Tibial artery (tissue), 4 donors: ENCODE results near the gene MACROD2.

Experiments used
- DNase-seq, 2 donors: peaks; one replicate each; pipeline ENCODE4 v3.0.0-alpha.2; 2019
- H3K27ac ChIP-seq, 2 donors: fragments of 200-600 bp; sonication (generic) in 1 of 2; 1 replicate in 1 of 2; 2 replicates in 1 of 2; pipeline ENCODE4 v1.5.1; 2018 to 2019; ENCODE audit warnings: mild to moderate bottlenecking in 1 of 2
- H3K27me3 ChIP-seq, 2 donors: fragments of 200-600 bp; sonication (generic) in 1 of 2; one replicate each; pipeline versions ENCODE4 v1.5.1 to v1.6.0; 2016 to 2019
- H3K36me3 ChIP-seq, 3 donors: fragments of 200-600 bp; sonication (generic) in 2 of 3; one replicate each; pipeline ENCODE4 v1.5.1; 2016 to 2019; ENCODE audit warnings: mild to moderate bottlenecking in 2 of 3
- H3K4me1 ChIP-seq, 4 donors: fragments of 200-600 bp; sonication (generic) in 2 of 4; 1 replicate in 3 of 4; 2 replicates in 1 of 4; pipeline ENCODE4 v1.5.1; 2016 to 2019
- H3K4me3 ChIP-seq, 2 donors: fragments of 200-600 bp; sonication (generic) in 1 of 2; 1 replicate in 1 of 2; 2 replicates in 1 of 2; pipeline ENCODE4 v1.5.1; 2018 to 2019; ENCODE audit warnings: mild to moderate bottlenecking in 2 of 2
- H3K9me3 ChIP-seq, 3 donors: fragments of 200-600 bp; sonication (generic) in 1 of 3; one replicate each; pipeline ENCODE4 v1.5.1; 2016 to 2019
- intact Hi-C: fragments of 100-400 bp; cut with DNase I; formaldehyde crosslinking; loops from one replicate; pipeline ENCODE4 v1.15.0; 2023; ENCODE audit warnings: low total_unique reads
- TF ChIP-seq, protein P1 (sequence below), 2 experiments: fragments of 200-600 bp in 1 of 2; fragments of 450-650 bp in 1 of 2; IDR thresholded peaks; one replicate each; pipeline ENCODE4 v1.5.1; 2017 to 2019; ENCODE audit warnings: antibody characterized with exemption in 2 of 2, mild to moderate bottlenecking in 1 of 2, moderate library complexity in 1 of 2

Gene MACROD2

GRCh38 chr20:14441201-14441600 lies 445.9 kb downstream of the MACROD2 start:
- TF ChIP-seq, protein P1, sequence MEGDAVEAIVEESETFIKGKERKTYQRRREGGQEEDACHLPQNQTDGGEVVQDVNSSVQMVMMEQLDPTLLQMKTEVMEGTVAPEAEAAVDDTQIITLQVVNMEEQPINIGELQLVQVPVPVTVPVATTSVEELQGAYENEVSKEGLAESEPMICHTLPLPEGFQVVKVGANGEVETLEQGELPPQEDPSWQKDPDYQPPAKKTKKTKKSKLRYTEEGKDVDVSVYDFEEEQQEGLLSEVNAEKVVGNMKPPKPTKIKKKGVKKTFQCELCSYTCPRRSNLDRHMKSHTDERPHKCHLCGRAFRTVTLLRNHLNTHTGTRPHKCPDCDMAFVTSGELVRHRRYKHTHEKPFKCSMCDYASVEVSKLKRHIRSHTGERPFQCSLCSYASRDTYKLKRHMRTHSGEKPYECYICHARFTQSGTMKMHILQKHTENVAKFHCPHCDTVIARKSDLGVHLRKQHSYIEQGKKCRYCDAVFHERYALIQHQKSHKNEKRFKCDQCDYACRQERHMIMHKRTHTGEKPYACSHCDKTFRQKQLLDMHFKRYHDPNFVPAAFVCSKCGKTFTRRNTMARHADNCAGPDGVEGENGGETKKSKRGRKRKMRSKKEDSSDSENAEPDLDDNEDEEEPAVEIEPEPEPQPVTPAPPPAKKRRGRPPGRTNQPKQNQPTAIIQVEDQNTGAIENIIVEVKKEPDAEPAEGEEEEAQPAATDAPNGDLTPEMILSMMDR (IDR thresholded peaks at IDR 0.05): no peak
- DNase-seq: no peak
- Histone ChIP-seq H3K36me3 (no peaks in the 10 kb centered on the region), H3K27ac (no peak overlapping the region), H3K9me3 (peaks cover 0 to 3% (median 0%) of the 10 kb centered on the region in 3 donors), H3K27me3 (no peaks in the 10 kb centered on the region), H3K4me1 (no peaks in the 10 kb centered on the region), H3K4me3 (no peak overlapping the region)
- intact Hi-C loops: no loop called here

DNA sequence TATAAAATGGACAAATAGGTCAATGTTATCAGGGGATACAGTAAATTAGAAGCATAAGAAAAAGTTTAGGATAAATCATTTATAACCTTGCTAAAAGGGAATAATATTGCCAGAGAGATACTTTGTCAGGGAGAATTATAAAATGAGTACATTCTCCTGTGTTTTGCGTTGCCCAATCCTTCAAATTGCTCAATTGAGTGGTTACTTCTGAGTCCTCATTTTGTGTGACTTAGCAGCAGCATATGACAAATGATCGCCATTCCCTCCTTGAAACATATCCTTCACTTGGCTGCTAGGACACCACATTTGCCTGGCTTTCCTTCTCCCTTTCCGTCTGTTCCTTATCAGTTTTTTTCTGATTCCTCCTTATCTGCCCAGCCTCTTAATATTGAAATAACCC lies 448.8 kb downstream of the MACROD2 start:
- no peak for DNase-seq
- intact Hi-C loops: no loop called here
- Histone ChIP-seq H3K4me3 (no peak overlapping the region), H3K27me3 (no peaks in the 10 kb centered on the region), H3K4me1 (no peaks in the 10 kb centered on the region), H3K36me3 (no peaks in the 10 kb centered on the region), H3K9me3 (no peaks in the 10 kb centered on the region), H3K27ac (no peak overlapping the region)
- TF ChIP-seq, protein P1 (IDR thresholded peaks at IDR 0.05): no peak

GRCh38 chr20:14445310-14445709 lies 450.0 kb downstream of the MACROD2 start:
- Histone ChIP-seq H3K9me3 (no peaks in the 10 kb centered on the region), H3K36me3 (no peaks in the 10 kb centered on the region), H3K4me1 (no peaks in the 10 kb centered on the region), H3K27ac (no peak overlapping the region), H3K4me3 (no peak overlapping the region), H3K27me3 (no peaks in the 10 kb centered on the region)
- no peak for DNase-seq
- intact Hi-C loops: no loop called here
- TF ChIP-seq, protein P1 (IDR thresholded peaks at IDR 0.05): no peak

DNA sequence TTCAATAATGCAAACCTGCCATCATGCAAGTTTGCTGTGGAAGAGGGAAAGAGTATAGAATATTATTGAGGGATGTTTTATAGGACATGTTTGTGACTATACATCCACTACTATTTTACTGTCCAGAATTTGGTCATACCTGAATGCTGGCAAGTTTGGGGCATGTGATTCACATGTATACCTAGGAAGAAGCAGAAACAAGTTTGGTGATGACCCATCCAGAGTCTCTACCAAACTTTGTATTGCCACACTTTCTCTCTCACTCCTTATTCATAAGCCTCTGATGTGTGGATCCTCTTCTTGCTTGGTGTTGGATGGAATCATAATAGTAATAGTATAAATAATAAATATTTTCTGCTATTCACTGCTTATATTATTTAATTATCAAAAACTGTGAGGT lies 450.6 kb downstream of the MACROD2 start:
- TF ChIP-seq, protein P1 (IDR thresholded peaks at IDR 0.05): no peak
- H3K4me3 ChIP-seq: no peak overlapping the region
- no peaks in the 10 kb centered on the region for H3K36me3 ChIP-seq
- intact Hi-C loops: no loop called here
- no peaks in the 10 kb centered on the region for H3K4me1 ChIP-seq
- H3K9me3 ChIP-seq: no peaks in the 10 kb centered on the region
- no peak for DNase-seq
- H3K27ac ChIP-seq: no peak overlapping the region
- H3K27me3 ChIP-seq: no peaks in the 10 kb centered on the region

- intact Hi-C loops: no loop called here
- Histone ChIP-seq H3K4me1 (no peaks in the 10 kb centered on the region), H3K9me3 (no peaks in the 10 kb centered on the region), H3K27me3 (no peaks in the 10 kb centered on the region), H3K27ac (no peak overlapping the region), H3K4me3 (no peak overlapping the region), H3K36me3 (no peaks in the 10 kb centered on the region)
- TF ChIP-seq, protein P1 (IDR thresholded peaks at IDR 0.05): no peak
- DNase-seq: no peak
These were observed 451.1 kb downstream of the MACROD2 start for GRCh38 chr20:14446446-14446845.

GRCh38 chr20:14449323-14449722 lies 454.0 kb downstream of the MACROD2 start:
- Histone ChIP-seq H3K27ac (no peak overlapping the region), H3K4me1 (no peaks in the 10 kb centered on the region), H3K9me3 (no peaks in the 10 kb centered on the region), H3K4me3 (no peak overlapping the region), H3K36me3 (no peaks in the 10 kb centered on the region), H3K27me3 (no peaks in the 10 kb centered on the region)
- intact Hi-C loops: no loop called here
- TF ChIP-seq, protein P1 (IDR thresholded peaks at IDR 0.05): no peak
- no peak for DNase-seq
